ENCODE measurements around the gene LGALS14.
"Not testable (repeated sequence)": the region's sequence is repeated elsewhere in the genome, so short reads cannot be mapped to it uniquely, and the experiment has no call there.

- not testable (repeated sequence) for TF ChIP-seq CREB5 (CRISPR knock-in tag; IDR thresholded peaks at IDR 0.05; ENCODE audit: low read depth); TSHZ2 (CRISPR knock-in tag; IDR thresholded peaks at IDR 0.05); ZFP3 (CRISPR knock-in tag; IDR thresholded peaks at IDR 0.05); PATZ1 (CRISPR knock-in tag; IDR thresholded peaks at IDR 0.05; ENCODE audit: borderline replicate concordance); RARB (CRISPR knock-in tag; IDR thresholded peaks at IDR 0.05); ZNF70 (CRISPR knock-in tag; IDR thresholded peaks at IDR 0.05); SNAI2 (CRISPR knock-in tag; IDR thresholded peaks at IDR 0.05); ZC3H10 (CRISPR knock-in tag; IDR thresholded peaks at IDR 0.05); ARNTL (CRISPR knock-in tag; IDR thresholded peaks at IDR 0.05; ENCODE audit: borderline replicate concordance, low read depth); BACH2 (CRISPR knock-in tag; IDR thresholded peaks at IDR 0.05; ENCODE audit: borderline replicate concordance); ISL1 (CRISPR knock-in tag; IDR thresholded peaks at IDR 0.05); ZFP30 (CRISPR knock-in tag; IDR thresholded peaks at IDR 0.05); TCF4 (CRISPR knock-in tag; IDR thresholded peaks at IDR 0.05; ENCODE audit: borderline replicate concordance)
These were observed 15.9 kb downstream of the LGALS14 start for GRCh38 chr19:39720144-39720543.
